Eye (tissue), 1 donor: ENCODE data around the gene TRMT5.

ENCODE experiments used
- DNase-seq: peaks from one replicate; pipeline ENCODE4 v3.0.0-alpha.2; 2015

The TRMT5 gene

DNA sequence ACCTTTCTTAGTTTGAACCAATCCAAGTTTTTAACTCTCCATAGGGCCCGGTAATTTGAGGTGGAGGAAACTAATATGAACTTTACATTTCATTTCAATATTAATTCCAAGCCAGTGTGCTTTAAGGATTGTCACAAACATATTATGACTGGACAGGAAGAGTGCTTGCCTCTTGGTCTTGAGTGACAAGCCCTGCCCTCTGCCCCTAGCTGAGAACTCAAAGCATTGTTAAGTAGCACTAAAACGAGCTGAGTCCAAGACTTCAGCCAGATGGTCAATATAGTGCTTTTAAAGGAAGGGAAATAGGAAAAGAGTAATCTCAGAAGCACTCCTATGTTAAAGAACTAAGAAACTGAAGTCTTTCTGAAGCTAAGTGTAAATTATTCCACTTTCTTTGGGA is 17.1 kb downstream of the TRMT5 start:
- no peak for DNase-seq

DNA sequence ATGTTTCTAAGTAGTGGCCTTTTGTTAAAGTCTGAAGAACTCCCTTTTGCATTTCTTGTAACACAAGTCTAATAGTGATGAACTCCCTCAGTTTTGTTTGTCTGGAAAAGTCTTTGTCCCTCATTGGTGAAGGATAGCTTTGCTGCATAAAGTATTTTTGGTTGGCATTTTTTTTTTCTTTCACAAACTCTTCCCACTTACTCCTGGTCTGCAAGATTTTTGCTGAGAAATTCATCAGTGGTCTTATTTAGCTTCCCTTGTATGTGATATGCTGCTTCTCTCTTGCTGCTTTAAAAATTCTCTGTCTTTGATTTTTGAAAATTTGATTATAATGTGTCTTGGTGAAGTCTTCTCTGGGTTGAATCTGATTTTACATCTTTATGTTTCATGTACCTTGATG is 22.7 kb downstream of the TRMT5 start:
- no peak for DNase-seq

DNA sequence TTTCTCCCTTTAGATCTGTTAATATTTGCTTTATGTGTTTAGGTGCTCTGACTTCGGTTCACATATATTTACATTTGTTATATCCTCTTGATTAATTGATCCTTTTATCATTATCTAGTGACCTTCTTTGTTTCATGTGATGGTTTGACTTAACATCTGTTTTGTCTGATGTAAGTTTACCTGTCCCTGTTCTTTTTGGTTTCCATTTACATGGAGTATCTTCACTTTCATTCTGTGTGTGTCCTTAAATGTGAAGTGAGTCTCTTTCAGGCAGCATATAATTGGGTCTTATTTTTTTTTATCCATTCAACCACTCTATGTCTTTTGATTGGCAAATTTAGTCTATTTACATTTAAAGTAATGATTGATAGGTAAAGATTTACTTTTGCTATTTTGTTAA is 24.2 kb downstream of the TRMT5 start:
- no peak for DNase-seq

DNA sequence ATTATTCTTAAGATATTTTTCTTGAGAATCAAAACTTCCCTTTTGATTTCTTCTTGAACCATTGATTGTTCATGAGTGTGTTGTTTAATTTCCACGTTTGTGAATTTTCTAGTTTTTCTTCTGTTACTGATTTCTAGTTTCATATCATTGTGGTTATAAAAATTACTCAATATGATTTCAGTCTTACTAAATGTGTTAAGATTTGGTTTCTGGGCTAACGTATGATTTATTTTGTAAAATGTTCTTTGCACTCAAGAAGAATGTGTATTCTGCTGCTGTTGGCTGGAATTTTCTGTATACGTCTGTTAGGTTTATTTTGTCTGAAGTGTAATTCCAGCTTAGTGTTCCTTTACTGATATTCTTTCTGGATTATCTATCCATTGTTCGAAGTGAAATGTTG is 24.7 kb downstream of the TRMT5 start:
- no peak for DNase-seq

DNA sequence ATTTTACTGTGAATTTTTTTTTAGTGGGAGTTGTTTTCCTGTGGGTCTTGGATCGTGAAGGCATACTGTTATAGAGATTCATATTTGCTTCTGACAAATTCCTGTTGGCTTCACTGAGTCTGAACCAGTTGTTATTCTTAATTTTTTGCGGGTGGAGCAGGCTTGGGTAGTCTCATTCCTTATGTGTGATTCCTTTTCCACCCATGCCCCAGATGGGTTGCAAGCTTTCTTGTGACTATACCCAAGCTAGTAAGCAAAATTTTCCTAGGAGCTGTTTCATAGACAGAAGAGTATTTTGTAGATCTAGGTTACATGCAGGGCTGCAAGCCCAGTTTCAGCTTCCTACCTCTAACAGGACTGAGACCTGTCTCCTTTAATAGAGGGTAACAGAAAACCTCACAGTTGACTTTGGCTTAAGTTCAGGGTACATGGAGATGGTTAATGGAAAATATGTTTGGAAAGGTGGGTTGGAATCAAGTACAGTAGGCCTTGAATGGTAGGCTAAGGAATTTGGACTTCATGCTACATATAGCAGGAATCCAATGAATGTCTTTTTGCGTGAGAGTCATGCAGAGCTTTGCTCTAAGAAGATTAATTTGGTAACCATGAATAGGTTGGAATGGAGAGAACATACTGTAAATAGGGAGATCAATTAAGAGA is 29.0 kb downstream of the TRMT5 start:
- no peak for DNase-seq

DNA sequence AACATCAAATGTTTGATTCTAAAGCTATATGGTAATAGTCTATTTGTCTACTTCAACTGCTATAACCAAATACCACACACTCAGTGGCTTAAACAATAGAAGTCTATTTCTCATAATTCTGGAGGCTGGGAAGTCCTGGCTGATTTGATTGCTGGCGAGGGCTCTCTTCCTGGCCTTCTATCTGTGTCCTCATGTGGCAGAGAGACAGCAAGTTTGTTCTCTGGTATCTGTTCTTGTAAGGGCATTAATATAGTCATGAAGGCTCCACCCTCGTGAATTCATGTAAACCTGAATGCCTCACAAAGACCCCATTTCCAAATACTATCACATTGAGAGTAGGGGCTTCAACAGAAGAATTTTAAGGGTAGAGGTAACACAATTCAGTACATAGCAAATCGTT is 34.1 kb downstream of the TRMT5 start:
- no peak for DNase-seq

DNA sequence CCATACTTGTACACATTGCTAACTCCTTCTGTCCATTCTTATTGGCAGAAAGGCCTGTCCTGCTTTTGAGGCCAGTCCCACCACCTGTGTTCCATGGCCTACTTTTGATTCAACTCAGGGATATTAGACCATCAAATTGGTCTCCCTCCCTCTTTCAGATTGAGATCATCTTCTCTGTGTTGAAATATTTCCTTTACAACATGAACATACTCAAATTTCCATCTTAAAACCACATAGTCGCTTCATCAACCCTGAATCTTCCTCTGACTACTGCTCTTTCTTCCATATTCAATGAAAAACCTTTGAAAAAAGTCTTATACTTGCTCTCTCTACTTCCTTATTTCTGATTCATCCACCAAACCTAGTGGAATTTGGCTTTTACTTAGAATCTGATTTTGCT is 34.9 kb downstream of the TRMT5 start:
- DNase-seq: no peak

DNA sequence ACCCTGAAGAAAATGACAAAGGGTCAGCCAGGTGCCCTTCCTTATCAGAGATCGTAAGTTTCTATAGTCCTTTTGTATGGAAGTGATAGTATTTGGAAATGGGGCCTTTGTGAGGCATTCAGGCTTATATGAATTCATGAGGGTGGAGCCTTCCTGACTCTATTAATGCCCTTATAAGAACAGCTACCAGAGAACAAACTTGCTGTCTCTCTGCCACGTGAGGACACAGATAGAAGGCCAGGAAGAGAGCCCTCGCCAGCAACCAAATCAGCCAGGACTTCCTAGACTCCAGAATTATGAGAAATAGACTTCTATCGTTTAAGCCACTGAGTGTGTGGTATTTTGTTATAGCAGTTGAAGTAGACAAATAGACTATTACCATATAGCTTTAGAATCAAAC is 36.7 kb downstream of the TRMT5 start:
- DNase-seq: no peak

DNA sequence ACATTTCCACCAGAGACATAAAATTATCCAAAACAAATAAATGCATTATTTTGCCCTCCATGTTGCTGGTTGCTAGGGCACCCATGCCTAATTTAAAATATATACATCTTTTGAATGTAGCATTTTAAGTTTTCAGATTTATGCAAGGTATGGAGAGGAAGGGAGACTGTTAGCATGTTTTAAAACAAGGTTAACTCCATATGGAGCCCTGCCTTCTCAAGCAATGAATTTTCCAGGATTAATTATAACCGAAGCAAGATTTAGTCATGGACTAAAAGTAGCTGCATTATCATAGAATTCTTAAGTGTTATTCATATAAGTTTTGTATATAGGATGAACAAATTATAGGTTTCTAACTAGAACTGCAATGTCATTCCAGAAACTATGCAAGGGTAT is 37.2 kb downstream of the TRMT5 start:
- no peak for DNase-seq

DNA sequence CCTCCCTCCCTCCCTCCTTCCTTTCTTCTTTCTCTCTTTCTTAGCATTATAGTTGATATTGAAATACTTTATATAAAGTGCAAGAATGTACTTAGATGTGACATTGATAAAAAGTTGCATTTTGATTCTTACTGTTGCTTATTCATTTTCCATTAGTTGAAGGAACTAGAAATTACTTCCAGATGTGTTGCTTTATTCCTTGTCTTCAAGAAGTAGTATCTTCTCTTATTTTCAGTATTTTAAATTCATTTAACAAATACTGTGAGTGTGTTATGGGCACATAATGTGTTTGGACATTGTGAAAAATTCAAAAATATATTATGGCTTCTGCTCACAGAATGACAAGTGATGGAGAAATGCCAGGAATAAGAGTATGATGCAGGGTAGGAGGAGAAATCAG is 45.6 kb downstream of the TRMT5 start:
- DNase-seq: no peak

DNA sequence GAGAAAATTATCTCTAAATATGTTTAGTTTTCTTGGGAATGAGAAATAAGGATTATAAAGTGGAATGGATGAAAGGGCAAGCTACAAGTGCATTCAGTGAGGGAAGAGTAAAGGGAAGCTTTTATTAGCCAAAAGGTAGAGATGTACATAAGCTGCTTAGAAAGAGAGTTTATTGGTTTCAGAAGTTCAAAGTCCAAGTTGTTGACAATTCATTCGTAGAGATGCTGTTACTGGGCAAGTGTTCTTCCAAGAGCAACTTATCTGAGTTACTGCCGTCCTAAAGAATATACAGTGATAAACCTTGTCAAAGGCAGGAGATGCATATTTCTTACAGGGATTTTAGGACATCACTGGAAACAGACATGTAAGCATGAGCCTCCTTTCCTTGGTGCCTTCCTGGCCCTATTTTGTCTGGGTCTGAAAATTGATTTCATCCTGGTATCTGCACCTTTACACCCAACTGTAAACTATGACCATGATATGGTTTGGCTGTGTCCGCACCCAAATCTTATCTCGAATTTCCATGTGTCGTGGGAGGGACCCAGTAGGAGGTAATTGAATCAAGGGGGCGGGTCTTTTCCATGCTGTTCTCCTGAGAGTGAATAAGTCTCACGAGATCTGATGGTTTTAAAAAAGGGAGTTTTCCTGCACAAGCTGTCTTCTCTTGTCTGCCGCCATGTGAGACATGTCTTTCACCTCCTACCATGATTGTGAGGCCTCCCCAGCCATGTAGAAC is 46.8 kb downstream of the TRMT5 start:
- DNase-seq: no peak

DNA sequence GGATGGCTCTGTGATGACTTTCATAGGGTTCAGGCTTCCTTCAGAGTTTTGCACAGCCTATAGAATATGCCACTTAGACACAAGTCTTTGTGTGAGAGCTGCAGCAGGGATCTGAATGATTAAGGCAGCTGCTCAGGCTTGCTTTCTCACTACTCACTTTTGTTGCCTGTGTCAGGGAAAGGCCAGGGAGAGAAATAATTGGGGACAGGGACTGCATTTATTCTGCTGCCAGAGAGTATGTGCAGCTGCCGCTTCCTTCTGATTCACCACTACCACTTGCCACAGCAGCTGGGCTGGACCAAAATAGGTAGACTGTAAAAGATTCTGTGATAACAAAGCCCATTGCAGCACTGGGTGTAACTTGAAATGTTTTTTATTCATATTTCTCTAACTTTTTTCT is 49.7 kb downstream of the TRMT5 start:
- peak; percentile 76 for DNase-seq

DNA sequence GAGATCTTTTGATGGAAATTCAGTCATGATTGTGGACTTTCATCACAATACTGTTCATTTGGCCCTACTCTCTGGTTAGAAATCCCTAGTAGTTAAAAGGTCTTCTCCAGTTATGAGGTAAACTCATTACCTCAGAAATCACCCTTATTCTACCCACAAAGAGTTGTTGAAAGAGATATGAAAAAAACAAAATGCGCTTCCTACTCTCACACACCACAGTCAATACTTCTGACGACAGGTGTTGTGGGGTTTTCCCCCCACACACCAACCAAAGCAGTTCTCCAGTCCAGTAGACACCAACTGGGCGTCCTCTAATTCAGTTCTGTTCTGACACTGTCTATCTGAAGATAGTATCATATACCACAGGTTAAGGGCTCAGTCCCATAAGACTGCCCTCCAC is 54.9 kb downstream of the TRMT5 start:
- DNase-seq: no peak

DNA sequence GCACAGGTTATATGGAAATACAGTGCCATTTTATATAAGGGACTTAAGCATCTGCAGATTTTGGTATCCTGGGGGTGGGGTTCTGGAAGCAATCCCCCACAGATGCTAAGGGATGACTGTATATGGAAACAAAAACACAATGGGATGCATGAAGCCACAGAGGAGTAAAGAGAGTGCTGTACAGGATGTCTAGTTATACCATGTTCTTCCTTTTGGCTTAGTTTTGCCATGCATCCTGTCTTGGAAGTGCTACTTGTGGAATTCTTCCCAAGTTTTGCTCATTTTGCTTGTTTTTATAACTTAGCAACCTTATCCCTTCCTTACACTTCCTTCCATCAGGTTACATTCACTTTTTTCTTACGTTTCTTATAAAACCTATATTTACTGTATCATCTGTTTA is 55.6 kb downstream of the TRMT5 start:
- no peak for DNase-seq

DNA sequence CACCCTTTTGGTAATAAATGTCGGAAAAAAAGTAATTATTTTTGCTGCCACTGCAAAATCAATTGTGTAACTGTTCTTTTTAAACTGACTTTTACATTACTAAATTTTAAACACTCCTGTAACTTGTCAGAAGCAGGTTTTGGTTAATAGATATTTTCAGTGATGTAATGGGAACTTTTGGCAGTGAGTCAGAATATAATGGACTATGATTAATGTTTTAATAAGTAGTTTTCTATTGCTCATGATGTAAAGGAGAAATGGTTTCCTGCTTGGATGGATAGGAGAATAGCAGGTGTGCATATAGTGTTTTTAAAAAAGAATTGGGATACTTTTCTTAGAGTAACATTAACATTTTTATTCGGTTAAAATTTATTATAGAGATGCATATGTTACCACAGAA is 58.8 kb downstream of the TRMT5 start:
- no peak for DNase-seq
